Measurements from ENCODE around the gene SAFB.

DNA sequence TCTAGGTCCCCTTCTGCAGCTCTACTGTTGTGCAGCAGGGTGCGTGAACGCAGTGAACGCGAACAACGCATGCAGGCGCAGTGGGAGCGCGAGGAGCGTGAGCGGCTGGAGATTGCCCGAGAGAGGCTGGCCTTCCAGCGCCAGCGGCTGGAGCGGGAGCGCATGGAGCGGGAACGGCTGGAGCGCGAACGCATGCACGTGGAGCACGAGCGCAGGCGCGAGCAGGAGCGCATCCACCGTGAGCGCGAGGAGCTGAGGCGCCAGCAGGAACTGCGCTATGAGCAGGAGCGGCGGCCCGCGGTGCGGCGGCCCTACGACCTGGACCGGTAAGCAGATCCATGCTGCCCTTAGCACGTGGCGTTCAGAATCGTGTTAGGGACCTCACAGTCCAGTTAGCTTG is 38.6 kb downstream of the SAFB start:
- TF ChIP-seq, protein P1, sequence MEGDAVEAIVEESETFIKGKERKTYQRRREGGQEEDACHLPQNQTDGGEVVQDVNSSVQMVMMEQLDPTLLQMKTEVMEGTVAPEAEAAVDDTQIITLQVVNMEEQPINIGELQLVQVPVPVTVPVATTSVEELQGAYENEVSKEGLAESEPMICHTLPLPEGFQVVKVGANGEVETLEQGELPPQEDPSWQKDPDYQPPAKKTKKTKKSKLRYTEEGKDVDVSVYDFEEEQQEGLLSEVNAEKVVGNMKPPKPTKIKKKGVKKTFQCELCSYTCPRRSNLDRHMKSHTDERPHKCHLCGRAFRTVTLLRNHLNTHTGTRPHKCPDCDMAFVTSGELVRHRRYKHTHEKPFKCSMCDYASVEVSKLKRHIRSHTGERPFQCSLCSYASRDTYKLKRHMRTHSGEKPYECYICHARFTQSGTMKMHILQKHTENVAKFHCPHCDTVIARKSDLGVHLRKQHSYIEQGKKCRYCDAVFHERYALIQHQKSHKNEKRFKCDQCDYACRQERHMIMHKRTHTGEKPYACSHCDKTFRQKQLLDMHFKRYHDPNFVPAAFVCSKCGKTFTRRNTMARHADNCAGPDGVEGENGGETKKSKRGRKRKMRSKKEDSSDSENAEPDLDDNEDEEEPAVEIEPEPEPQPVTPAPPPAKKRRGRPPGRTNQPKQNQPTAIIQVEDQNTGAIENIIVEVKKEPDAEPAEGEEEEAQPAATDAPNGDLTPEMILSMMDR (conservative IDR thresholded peaks at IDR 0.05; ENCODE audit: low read length) = no peak
- TF ChIP-seq EZH2phosphoT487 (IDR thresholded peaks at IDR 0.05; ENCODE audit: borderline replicate concordance, low read depth, low read length) = no peak

Data from OCI-LY7 (cell line).